GM18873 (cell line): ENCODE measurements around the gene GUK1.

Experiments
- ATAC-seq: cut with Tn5 transposase; IDR thresholded peaks from one replicate; pipeline ENCODE4 v1.9.1; 2021; ENCODE audit warnings: mild to moderate bottlenecking, moderate library complexity, moderate number of reproducible peaks; ENCODE audit not compliant: unreplicated experiment, low FRiP score

GUK1 gene

GRCh38 chr1:228139931-228140723 is at the start of gene GUK1:
TSS of gene GUK1 (plus strand) at chr1:228140279. CDS start at chr1:228140303, 24 bp downstream.
- peak; percentile 88 for ATAC-seq

GRCh38 chr1:228090613-228091081 is 49.4 kb upstream of the GUK1 start:
- ATAC-seq, result no peak

- no peak for ATAC-seq
Observed at GRCh38 chr1:228091084-228091483, 49.0 kb upstream of the GUK1 start.

GRCh38 chr1:228092342-228093049 is 47.6 kb upstream of the GUK1 start:
- ATAC-seq, result no peak

- no peak for ATAC-seq
Observed at GRCh38 chr1:228093050-228093906, 46.8 kb upstream of the GUK1 start.

GRCh38 chr1:228094432-228095016 is 45.6 kb upstream of the GUK1 start:
- no peak for ATAC-seq

- ATAC-seq, result no peak
Observed at GRCh38 chr1:228095161-228095560, 44.9 kb upstream of the GUK1 start.

- no peak for ATAC-seq
Observed at GRCh38 chr1:228095938-228096337, 44.1 kb upstream of the GUK1 start.

- ATAC-seq, result no peak
Observed at GRCh38 chr1:228096416-228097332, 43.4 kb upstream of the GUK1 start.

GRCh38 chr1:228097333-228098081 is 42.6 kb upstream of the GUK1 start:
- ATAC-seq, result no peak

GRCh38 chr1:228098323-228098931 is 41.7 kb upstream of the GUK1 start:
- no peak for ATAC-seq

- ATAC-seq, result no peak
Observed at GRCh38 chr1:228099331-228099732, 40.7 kb upstream of the GUK1 start.

GRCh38 chr1:228100822-228101613 is 39.1 kb upstream of the GUK1 start:
- ATAC-seq, result no peak

- ATAC-seq, result no peak
Observed at GRCh38 chr1:228101614-228101993, 38.5 kb upstream of the GUK1 start.

- no peak for ATAC-seq
Observed at GRCh38 chr1:228101994-228102790, 37.9 kb upstream of the GUK1 start.

- ATAC-seq, result peak; percentile 56
Observed at GRCh38 chr1:228102791-228103620, 37.1 kb upstream of the GUK1 start, which contains the start of gene C1orf35. TSS of gene C1orf35 (minus strand) at chr1:228103325. CDS start at chr1:228103227, 98 bp downstream.
